ENCODE measurements around the gene IGF1R.

Gene IGF1R

GRCh38 chr15:98888820-98889479, 240.6 kb downstream of the IGF1R start:
- no peak for DNase-seq (ENCODE audit: low spot score)

GRCh38 chr15:98889930-98890695, 241.8 kb downstream of the IGF1R start:
- no peak for DNase-seq (ENCODE audit: low spot score)

- DNase-seq (ENCODE audit: low spot score): no peak
These were observed 243.0 kb downstream of the IGF1R start for GRCh38 chr15:98891301-98891700.

GRCh38 chr15:98893401-98893800, 245.1 kb downstream of the IGF1R start:
- no peak for DNase-seq (ENCODE audit: low spot score)

GRCh38 chr15:98894312-98894711, 246.0 kb downstream of the IGF1R start:
- DNase-seq (ENCODE audit: low spot score): no peak

GRCh38 chr15:98896002-98896721, 247.8 kb downstream of the IGF1R start:
- no peak for DNase-seq (ENCODE audit: low spot score)

- DNase-seq (ENCODE audit: low spot score): no peak
These were observed 248.7 kb downstream of the IGF1R start for GRCh38 chr15:98896802-98897732.

GRCh38 chr15:98898122-98898521, 249.8 kb downstream of the IGF1R start:
- no peak for DNase-seq (ENCODE audit: low spot score)

GRCh38 chr15:98899272-98900021, 251.1 kb downstream of the IGF1R start:
- DNase-seq (ENCODE audit: low spot score): no peak

GRCh38 chr15:98900356-98900755, 252.0 kb downstream of the IGF1R start:
- no peak for DNase-seq (ENCODE audit: low spot score)

GRCh38 chr15:98901434-98902072, 253.2 kb downstream of the IGF1R start:
- DNase-seq (ENCODE audit: low spot score): no peak

- no peak for DNase-seq (ENCODE audit: low spot score)
These were observed 254.6 kb downstream of the IGF1R start for GRCh38 chr15:98902931-98903330.

GRCh38 chr15:98903377-98904018, 255.2 kb downstream of the IGF1R start:
- no peak for DNase-seq (ENCODE audit: low spot score)

- DNase-seq (ENCODE audit: low spot score): peak; percentile 69
These were observed 256.2 kb downstream of the IGF1R start for GRCh38 chr15:98904544-98904943.

GRCh38 chr15:98905963-98906711, 257.8 kb downstream of the IGF1R start:
- no peak for DNase-seq (ENCODE audit: low spot score)

- DNase-seq (ENCODE audit: low spot score): no peak
These were observed 258.4 kb downstream of the IGF1R start for GRCh38 chr15:98906712-98907083.

GRCh38 chr15:98907927-98908471, 259.7 kb downstream of the IGF1R start:
- DNase-seq (ENCODE audit: low spot score): no peak

- no peak for DNase-seq (ENCODE audit: low spot score)
These were observed 261.9 kb downstream of the IGF1R start for GRCh38 chr15:98909968-98910885.
